Measurements from ENCODE around the gene PRRX2.

GRCh38 chr9:129703667-129704355 lies 38.4 kb downstream of the PRRX2 start:
- TF ChIP-seq CTCF (IDR thresholded peaks at IDR 0.05) (no peak), POLR2A (IDR thresholded peaks at IDR 0.05) (no peak)
